GM12891 (cell line): Measurements from ENCODE around the gene TMEM54.

Experiments used
- POLR2A ChIP-seq: IDR thresholded peaks from 2 replicates; pipeline ENCODE4 v1.6.1; 2011; ENCODE audit warnings: low read depth, low read length, control low read depth
- POLR2AphosphoS5 ChIP-seq: IDR thresholded peaks from 2 replicates; pipeline ENCODE4 v1.6.1; 2011; ENCODE audit warnings: low read depth, low read length, control low read depth
- TAF1 ChIP-seq: IDR thresholded peaks from 2 replicates; pipeline ENCODE4 v1.6.1; 2011; ENCODE audit warnings: low read depth, low read length, control low read depth

GRCh38 chr1:32886828-32887414 lies 14.3 kb downstream of the TMEM54 start:
- no peak for TF ChIP-seq POLR2AphosphoS5
- no peak for TF ChIP-seq POLR2A
- no peak for TF ChIP-seq TAF1
